Measurements from ENCODE around the gene RETREG2.

Gene RETREG2

GRCh38 chr2:219171231-219171651 lies 6.8 kb upstream of the RETREG2 start:
- DNase-seq = peak; percentile 78

DNA sequence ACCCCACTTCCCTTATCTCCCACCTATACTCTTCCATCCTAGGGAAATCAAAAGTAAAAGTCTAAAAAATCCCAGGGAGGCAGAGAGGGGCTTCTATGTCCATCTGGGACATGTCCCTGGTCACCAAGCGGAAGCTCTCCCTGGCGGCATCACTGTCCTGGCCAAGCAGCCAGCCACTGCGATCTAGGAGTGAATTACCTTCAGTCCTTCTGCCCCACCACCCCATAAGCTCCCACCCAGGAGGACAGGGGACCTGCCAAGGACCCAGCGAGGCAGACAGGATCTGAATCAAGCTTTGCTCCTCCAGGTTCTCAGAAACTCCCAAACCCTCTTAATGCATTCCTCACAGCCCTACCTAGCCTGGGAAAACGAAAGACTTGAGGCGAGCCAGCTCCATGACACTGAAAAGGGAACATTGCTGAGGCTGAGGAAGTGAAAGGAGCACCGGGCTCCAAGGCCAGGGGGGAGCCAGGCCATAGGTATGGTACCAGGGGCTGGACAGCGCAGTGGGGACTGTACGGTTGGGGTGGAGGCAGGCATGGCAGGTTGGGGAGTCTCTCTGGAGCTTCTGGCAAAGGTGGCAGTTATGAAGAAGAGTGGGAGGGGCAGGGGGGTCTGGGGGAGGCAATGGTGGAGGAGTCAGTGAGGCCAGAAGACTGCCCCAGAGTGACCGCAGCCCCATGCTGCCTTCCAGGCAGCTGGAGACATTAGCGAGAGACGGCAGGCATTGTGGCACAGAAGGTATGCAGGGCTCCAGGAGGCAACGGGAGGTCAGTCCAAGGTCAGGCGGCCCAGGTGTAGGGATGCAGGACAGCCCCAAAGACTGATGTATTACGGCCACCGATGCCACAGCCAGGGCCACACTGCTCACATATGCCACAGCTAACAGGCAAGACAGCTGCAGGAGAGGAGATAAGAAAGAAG lies 5.6 kb upstream of the RETREG2 start:
- no peak for DNase-seq

GRCh38 chr2:219173176-219173575 lies 4.9 kb upstream of the RETREG2 start:
- DNase-seq = no peak

DNA sequence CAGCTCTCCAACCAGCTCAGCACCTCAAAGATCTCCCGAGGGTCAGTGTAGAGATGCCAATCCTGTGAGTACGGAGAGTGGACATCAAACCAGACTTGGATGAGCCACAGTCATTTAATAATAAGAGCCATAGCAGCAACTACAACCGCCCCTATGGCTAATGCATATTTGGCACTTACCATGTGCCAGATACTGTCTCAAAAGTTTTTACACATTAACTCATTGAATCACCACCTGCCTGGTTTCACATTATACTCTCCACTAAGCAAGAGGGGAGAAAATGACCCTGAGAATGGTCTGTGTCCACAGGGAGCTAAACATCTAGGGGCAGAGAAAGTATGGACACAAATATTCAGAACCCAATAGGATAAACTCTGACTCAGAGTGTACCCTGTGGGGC lies 3.9 kb upstream of the RETREG2 start:
- no peak for DNase-seq

GRCh38 chr2:219174801-219175200 lies 3.3 kb upstream of the RETREG2 start:
- no peak for DNase-seq

DNA sequence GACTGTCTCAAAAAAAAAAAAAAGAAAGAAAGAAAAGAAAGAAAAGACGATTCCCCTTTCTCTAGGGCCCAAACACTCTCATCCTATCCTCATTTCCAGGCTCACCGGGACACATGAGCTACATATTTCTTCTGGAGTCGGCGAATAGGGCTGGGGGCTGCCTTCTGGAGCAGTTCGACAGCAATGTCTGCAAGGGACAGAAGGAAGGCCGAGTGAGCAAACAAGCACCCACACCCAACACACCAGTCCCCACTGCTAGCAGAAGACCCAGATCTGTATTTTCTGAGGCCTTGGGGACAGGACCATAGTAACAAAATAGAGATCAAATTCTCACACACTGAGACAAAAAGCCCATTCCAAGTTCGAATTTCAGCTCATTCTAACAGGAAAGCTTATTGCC lies 2.6 kb upstream of the RETREG2 start:
- no peak for DNase-seq

DNA sequence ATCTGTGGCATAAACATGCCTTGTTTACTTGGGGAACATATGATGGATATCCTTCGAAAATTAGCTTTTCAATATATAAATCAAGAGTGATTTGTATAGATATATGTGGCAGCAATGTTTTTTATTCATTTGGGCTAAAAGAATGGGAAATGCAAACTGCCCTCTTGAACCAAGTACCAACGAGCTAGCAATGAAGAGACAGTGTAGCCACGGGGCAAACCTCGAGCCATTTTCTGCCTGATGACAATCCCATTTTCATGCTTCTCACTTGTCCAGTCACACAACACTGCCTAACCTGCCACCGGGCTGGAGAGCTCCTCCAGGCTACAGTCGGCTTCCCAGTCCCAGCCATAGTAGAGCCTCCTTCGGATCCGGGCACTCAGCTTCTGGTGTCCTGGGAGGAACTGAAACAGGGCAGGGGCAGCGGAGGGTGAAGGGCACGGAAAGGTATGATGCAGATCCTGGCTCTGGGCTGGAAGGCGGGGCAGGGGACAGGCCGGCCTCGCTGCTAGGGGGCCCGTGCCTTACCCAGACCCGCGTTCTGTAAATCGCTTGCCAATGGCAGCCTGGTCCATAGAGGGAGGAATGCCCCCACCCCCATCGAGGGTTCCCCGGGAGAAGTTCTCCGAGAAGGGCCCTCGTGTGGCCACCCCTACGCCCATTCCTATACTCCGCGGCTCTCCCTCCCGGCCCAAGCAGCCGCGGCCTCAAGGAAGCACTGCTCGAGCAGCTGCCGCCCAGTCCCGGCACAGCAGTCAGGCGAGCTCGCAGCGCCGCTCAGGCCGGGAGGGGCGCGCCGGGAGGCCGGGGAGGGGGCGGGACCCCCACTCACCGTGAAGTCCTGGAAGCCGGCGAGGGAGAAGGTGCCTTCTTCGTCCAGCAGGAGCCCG lies 1.9 kb upstream of the RETREG2 start:
- peak; percentile 78 for DNase-seq

DNA sequence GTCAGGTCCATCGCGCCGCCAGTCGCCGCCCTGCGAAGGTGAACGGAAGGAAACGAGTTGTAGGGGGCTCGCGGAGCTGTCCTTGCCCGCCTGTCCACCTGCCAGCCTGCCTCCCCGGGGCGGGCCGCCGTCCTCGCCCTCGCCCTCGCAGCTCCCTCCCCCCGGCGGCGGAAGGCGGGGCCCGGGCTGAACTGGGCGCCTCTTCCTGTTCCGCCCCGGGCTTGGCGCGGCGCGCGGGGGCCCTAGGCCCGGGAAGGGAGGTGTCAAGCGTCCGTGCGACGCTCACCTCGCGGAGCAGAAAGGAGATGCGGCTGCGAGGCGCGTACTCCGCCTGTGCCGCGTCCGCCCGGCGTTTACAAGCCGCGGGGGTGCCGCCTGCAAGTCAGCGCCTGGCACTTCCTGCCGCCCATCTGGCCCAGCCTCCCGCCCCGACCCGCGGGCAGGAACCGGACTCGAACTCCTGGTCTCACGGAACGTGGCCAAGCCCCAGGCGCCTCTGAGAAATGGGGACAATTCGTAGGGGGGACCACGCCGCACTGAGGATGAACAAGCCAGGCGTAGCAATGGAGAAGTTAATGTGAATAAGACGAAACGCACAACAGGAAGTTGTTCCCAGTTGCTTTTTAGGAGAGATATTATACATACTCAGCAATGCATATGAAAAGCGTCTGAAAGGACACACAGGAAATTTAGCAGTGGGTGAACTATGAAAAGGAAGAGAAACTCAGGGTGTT lies 1.1 kb upstream of the RETREG2 start, which contains the start of gene CNPPD1:
TSS of gene CNPPD1 (minus strand) at position 108 of the 734 bp plus-strand sequence. CDS start at position 11, 97 bp downstream.
- DNase-seq = peak; percentile 90

GRCh38 chr2:219178377-219179175 lies 501 bp downstream of the RETREG2 start:
- DNase-seq = peak; percentile 54

DNA sequence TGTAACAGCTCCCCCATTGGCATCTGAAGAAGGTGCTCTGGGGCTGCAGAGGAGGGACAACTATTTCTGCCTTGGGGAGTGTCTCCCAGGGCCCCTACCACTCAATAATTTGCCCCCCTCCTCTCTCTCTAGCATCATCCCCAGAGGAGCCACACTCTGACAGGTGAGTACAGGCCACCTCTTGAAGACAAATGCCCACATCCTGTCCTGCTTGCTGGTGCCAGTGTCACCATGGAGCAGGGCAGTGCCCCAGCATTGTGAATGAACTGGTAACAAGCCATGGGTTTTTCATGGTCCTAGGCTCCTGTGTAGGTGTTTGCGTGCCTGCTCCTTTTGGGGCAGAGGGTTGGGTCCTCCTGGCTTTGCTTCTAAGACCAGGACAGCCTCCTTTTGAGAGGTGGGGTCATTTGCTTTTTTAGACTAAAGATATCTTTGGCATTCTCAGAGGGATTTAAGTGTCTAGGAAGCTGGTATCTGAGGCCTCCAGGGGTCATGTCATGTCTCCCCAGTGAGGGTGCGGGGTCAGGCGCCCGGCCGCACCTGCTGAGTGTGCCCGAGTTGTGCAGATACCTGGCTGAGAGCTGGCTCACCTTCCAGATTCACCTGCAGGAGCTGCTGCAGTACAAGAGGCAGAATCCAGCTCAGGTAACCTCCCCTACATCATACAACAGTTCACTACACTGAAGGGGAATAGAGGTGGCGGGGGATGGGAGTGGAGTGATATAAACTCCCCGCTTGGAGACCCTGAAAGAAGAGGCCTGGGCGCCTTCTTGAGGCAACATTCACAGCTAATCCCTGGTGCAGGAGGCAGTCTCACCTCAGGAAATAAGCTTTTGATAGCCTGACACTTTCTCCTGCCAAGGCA lies 1.8 kb downstream of the RETREG2 start:
- no peak for DNase-seq

- no peak for DNase-seq
Measured at GRCh38 chr2:219180961-219181360, 2.9 kb downstream of the RETREG2 start.

DNA sequence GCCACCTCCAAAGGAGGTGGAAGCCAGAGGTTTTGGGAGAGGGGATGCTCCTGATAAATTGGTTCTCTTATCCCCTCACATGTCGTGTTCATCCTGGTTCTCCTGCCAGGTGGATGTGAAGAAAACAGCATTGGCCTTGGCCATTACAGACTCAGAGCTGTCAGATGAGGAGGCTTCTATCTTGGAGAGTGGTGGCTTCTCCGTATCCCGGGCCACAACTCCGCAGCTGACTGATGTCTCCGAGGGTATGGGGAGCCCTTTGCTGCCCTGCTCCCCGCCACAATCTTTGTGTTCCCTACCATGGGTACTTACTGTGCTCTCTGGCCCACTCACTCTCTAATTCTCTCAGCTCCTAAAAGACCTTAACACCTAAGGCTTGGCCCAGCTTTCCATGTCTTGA lies 3.5 kb downstream of the RETREG2 start:
- DNase-seq = no peak

DNA sequence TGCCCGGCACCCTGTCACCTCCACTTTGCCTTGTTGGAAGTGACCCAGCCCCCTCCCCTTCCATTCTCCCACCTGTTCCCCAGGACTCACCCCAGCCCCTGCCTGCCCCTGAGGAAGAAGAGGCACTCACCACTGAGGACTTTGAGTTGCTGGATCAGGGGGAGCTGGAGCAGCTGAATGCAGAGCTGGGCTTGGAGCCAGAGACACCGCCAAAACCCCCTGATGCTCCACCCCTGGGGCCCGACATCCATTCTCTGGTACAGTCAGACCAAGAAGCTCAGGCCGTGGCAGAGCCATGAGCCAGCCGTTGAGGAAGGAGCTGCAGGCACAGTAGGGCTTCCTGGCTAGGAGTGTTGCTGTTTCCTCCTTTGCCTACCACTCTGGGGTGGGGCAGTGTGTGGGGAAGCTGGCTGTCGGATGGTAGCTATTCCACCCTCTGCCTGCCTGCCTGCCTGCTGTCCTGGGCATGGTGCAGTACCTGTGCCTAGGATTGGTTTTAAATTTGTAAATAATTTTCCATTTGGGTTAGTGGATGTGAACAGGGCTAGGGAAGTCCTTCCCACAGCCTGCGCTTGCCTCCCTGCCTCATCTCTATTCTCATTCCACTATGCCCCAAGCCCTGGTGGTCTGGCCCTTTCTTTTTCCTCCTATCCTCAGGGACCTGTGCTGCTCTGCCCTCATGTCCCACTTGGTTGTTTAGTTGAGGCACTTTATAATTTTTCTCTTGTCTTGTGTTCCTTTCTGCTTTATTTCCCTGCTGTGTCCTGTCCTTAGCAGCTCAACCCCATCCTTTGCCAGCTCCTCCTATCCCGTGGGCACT lies 4.5 kb downstream of the RETREG2 start:
- no peak for DNase-seq

DNA sequence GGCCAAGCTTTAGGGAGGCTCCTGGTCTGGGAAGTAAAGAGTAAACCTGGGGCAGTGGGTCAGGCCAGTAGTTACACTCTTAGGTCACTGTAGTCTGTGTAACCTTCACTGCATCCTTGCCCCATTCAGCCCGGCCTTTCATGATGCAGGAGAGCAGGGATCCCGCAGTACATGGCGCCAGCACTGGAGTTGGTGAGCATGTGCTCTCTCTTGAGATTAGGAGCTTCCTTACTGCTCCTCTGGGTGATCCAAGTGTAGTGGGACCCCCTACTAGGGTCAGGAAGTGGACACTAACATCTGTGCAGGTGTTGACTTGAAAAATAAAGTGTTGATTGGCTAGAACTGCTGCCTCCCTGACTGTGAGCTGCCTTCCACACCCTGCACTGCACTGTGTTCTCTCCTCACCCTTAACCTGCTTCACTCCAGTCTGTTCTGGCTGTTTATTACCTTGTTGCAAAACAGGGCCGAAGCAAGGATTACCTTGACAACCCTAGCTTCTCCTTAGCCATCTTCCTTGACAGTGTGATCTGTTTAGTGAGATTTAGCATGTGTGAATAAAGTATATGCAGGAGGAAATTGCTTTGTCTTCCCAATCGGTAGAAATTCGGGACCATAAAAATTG lies 5.2 kb downstream of the RETREG2 start:
- DNase-seq = no peak

- DNase-seq = peak; percentile 94
Measured at GRCh38 chr2:219184121-219184520, 6.0 kb downstream of the RETREG2 start.

- no peak for DNase-seq
Measured at GRCh38 chr2:219186754-219187456, 8.8 kb downstream of the RETREG2 start.

DNA sequence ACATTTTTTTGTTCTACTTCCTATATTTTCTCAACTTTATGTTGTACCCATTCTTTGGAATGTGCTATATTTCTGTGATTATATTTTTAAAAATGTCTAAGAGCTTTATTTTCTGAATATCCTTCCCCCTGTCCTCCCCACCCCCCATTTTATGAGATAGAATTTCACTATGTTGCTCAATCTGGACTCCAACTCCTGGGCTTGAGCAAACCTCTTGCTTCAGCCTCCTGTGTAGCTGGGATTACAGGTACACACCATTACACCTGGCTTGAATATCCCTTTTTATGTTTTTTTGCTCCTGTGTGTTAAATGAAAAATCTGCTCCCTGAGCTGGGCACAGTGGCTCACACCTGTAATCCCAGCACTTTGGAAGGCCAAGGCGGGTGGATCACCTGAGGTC lies 19.3 kb downstream of the RETREG2 start:
- DNase-seq = no peak

GRCh38 chr2:219198974-219199373 lies 20.9 kb downstream of the RETREG2 start:
- no peak for DNase-seq

Data from NCI-H82 (cell line).